NCI-H446 (cell line): ENCODE measurements around the gene ST8SIA3.
"Not testable (repeated sequence)": the region's sequence is repeated elsewhere in the genome, so short reads cannot be mapped to it uniquely, and the experiment has no call there.

ENCODE experiments used
- DNase-seq, 2 experiments: peaks; one replicate each; lab custom pipeline; 2025; lab: John Stamatoyannopoulos, UW

ST8SIA3 gene

DNA sequence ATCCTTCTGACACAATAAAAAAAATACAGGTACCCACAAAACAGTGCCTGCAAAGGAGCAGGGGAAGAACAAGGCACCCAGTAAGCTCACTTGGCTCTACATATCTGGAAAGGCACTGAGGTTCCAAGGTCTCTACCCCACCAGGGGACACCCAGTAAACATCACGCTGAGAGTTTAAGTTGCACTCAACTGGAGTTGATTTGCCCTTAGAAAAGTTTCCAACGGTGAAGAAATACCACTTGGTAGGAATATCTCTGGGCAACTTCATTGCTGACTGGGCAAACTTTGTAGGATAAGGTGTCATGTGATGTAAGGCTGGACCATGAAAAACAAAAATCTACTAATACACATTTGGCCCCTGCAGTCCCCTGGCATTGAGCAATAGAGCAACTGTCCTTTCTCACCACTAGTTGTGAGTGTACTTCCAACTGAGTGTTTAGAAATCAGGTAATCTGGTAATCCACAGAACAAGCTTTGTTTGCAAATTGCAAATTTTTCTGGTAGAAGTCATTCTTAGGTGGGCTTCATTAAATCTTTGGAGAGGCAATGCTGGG is 14.2 kb downstream of the ST8SIA3 start:
- no peak for DNase-seq

DNA sequence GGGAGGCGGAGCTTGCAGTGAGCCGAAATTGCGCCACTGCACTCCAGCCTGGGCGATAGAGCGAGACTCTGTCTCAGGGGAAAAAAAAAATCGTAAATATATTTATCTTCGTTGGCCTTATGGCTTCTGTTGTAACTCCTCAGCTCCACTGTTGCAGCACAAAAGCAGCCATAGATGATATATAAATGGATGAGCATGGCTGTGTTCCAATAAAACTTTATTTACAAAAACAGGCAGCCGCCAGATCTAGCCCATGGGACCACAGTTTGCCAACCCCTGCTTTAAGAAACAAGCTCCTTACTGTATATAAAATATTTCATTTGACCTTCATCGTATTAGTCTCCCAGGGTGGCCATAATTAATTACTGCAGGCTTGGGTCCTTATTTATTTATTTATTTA is 20.1 kb downstream of the ST8SIA3 start:
- DNase-seq: no peak

DNA sequence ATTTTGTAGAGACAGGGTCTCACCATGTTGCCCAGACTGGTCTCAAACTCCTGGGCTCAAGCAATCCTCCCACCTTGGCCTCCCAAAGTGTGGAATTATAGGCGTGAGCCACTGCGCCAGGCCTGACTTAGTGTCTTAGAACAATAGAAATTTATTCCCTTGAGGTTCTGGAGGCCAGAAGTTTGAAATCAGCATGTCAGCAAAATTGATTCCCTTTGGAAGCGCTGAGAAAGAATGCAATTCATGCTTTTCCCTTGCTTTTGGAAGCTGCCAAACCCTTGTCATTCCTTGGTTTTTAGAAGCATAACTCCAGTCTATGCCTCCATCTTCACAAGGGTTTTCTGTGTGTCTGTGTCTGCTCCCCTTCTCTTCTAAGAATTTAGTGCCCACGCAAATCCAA is 20.7 kb downstream of the ST8SIA3 start:
- no peak for DNase-seq

DNA sequence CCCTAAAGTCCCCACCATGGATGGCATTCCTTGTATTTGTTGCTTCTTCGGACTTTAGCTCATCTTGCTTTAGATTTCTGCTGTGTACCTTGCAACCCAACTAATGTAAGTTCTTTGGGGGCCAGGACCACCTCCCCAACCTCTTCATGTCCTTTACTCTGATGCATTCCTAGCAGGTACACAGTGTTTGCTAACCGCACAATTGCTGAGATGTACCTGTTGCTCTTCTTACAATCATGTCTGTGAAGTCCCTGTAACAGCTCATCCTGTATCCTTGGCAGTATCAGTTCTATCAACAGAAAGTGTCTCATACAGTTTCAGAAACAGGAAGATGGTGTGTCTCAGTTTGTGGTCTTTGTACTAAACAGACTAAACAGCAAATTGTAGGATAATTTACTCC is 24.1 kb downstream of the ST8SIA3 start:
- DNase-seq: no peak

DNA sequence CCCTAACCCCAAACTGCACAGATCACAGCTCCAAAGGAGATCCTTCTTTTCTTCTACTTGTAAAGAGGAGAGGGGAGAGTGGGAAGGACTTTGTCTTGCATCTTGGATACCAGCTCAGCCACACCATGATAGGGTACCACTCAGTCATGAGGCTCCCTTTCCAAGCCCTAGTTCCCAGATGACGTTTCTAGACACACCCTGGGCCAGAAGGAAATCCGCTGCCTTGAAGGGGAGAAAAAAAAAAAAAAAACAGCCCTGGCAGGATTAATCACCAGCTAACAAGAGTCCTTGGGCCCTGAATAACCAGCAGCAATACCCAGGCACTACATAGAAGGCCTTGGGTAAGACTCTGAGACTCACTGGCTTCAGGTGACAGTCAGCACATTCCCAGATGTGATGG is 36.9 kb downstream of the ST8SIA3 start:
- DNase-seq: no peak

DNA sequence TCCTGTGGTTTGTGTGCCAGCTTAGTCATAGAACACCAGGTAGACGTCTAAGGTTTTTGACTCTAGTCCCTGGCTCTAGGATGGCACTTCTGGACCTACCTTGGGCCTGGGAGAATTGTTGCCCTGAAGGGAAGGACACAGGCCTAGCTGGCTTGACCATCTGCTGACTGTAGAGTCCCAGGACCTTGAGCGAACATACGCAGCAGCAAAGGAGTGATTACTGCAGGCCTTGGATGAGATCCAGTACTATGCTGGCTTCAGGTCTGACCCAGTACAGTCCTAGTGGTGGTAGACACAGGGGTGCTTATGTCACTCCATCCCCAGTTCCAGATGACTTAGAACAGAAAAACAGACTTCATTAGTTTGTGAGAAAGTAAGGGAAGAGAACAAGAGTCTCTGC is 37.7 kb downstream of the ST8SIA3 start:
- DNase-seq: no peak

DNA sequence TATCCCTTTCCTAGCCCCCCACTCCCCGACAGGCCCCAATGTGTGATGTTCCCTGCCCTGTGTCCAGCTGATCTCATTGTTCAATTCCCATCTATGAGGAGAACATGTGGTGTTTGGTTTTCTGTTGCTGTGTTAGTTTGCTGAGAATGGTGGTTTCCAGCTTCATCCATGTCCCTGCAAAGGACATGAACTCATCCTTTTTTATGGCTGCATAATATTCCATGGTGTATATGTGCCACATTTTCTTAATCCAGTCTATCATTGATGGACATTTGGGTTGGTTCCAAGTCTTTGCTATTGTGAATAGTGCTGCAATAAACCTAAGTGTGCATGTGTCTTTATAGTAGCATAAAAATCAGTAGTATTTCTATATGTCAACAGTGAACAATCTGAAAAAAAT is 42.4 kb downstream of the ST8SIA3 start:
- not testable (repeated sequence) for DNase-seq

DNA sequence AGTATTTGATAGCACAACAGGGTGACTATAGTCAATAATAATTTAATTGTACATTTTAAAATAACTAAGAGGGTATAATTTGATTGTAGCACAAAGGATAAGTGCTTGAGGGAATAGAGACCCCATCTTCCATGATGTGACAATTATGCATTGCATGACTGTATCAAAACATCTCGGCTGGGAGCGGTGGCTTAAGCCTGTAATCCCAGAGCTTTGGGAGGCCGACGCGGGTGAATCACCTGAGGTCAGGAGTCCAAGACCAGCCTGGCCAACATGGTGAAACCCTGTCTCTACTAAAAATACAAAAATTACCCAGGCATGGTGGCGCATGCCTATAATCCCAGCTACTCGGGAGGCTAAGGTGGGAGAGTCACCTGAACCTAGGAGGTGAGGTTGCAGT is 44.5 kb downstream of the ST8SIA3 start:
- DNase-seq: not testable (repeated sequence)

DNA sequence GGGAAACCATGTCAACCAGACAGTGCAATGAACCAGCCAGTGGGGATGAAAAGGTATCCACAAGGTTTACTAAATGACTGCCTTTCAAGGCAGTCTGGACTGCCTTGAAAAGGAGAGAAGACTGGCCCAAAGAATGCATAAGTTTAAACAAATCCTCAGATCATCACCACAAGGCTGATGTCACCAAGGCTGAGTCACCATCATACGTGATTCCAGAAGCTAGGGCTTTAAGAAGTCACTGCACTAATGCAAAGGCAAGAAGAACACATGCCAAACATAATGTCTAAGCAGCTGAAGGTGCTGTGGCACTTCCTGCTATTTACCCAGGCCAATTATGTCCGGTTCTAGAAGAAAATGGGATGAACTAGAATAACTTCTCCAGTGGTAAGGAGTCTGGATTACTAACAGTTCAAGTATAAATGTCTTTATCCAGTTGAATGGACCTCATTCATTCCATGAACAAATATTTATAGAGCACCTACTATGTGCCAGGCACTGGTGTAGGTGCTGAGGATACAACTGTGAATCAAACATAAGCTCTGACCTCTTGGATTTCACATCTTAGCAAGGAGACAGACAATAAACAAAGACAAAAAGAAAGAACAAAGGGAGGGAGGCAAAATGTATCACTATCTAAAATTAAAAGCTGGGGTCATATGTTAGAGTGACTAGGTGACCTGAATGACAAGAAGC is 45.2 kb downstream of the ST8SIA3 start:
- DNase-seq: no peak

DNA sequence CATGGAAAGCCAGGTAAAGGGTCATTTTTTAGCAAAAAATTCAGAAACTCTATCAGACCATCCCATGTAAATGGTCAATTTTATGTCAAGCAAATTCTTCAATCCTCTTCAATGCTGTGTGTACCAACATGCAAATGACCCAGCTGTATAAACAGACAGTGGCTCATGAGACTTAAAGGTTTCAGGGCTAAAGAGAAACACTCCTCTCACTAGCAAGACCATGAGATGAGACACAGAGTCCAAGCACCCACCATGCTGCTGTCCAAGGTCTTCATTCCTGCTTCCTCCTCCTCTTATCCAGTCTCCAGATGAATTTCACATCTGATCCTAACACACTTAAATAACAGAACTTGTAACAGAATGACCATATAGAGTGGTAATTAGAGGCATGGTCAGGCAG is 52.0 kb downstream of the ST8SIA3 start:
- no peak for DNase-seq

DNA sequence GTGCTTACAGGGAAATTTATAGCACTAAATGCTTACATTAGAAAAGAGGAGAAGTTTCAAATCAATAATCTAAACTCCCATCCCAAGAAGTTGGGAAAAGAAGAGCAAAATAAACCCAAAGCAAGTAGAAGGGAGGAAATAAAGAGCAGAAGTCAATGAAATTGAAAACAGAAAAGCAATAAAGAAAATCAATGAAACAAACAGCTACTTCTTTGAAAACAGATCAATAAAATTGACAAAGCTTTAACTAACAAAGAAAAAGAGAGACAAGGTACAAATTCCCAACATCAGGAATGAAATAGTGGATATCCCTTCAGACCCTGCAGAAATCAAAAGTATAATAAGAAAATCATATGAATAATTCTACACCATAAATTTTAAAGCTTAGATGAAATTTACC is 57.3 kb downstream of the ST8SIA3 start:
- no peak for DNase-seq

DNA sequence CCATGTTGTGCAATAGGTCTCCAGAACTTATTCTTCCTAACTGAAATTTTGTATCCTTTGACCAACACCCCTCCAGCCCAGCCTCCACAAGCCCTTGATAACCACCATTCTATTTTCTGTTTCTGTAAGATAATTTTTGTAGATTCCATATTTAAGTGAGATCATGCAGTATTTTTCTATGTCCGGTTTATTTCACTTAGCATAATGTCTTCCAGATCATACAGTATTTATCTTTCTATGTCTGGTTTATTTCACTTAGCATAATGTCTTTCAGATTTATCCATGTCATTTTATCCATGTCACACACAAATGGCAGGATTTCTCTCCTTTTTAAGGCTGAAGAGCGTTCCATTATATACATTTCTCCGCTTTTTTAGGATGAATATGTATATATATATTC is 58.4 kb downstream of the ST8SIA3 start:
- DNase-seq: no peak

DNA sequence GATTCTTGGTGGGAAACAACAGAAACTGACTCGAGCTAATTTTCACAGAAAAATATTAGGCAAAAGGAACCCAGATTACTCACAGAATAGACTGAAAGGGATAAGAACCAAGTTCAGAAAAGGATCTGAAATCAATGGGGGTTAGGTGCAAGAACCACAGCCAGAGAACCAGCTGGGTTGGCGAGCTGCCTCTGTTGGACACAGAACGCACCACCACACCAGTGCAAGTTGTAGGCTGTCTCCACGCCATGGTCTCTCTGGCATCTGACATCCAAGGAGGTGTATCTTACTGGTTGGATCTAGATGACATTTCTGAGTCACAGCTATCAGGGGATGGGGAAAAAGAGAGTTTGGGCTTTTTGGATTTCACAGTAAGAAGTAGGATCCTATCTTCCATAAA is 64.2 kb downstream of the ST8SIA3 start:
- no peak for DNase-seq
